ENCODE results near the gene FAM13A.

The FAM13A gene

GRCh38 chr4:88734403-88734949, 322.5 kb downstream of the FAM13A start:
- H3K9ac ChIP-seq (ENCODE audit: low read length in 5 of 5): peak overlapping the region in 1 of 5 donors; percentile 23
- H3K27me3 ChIP-seq (ENCODE audit: control insufficient read depth in 5 of 5, insufficient read depth in 4 of 5, low read length in 5 of 5): no peaks in the 10 kb centered on the region
- H3K36me3 ChIP-seq (ENCODE audit: control insufficient read depth in 5 of 5, insufficient read depth in 5 of 5, low read length in 5 of 5): peaks cover 22 to 83% (median 57%) of the 10 kb centered on the region in 5 donors
- no peaks in the 10 kb centered on the region for H3K9me3 ChIP-seq (ENCODE audit: control insufficient read depth in 5 of 5, low read length in 5 of 5)
- peak overlapping the region; percentile 57 for H3K27ac ChIP-seq (ENCODE audit: low read depth, low read length)
- peaks cover 0 to 59% (median 28%) of the 10 kb centered on the region in 5 donors for H3K4me1 ChIP-seq (ENCODE audit: control insufficient read depth in 5 of 5, insufficient read depth in 5 of 5, low read length in 5 of 5)
- H3K4me3 ChIP-seq (ENCODE audit: low read depth in 1 of 5, low read length in 5 of 5): no peak overlapping the region

- Histone ChIP-seq H3K27ac (ENCODE audit: low read depth, low read length) (no peak overlapping the region), H3K4me3 (ENCODE audit: low read depth in 1 of 5, low read length in 5 of 5) (no peak overlapping the region), H3K27me3 (ENCODE audit: control insufficient read depth in 5 of 5, insufficient read depth in 4 of 5, low read length in 5 of 5) (no peaks in the 10 kb centered on the region), H3K9me3 (ENCODE audit: control insufficient read depth in 5 of 5, low read length in 5 of 5) (no peaks in the 10 kb centered on the region), H3K9ac (ENCODE audit: low read length in 5 of 5) (no peak overlapping the region), H3K4me1 (ENCODE audit: control insufficient read depth in 5 of 5, insufficient read depth in 5 of 5, low read length in 5 of 5) (peaks cover 3 to 62% (median 35%) of the 10 kb centered on the region in 5 donors), H3K36me3 (ENCODE audit: control insufficient read depth in 5 of 5, insufficient read depth in 5 of 5, low read length in 5 of 5) (peaks cover 19 to 80% (median 57%) of the 10 kb centered on the region in 5 donors)
Observed at GRCh38 chr4:88732714-88733368, 324.1 kb downstream of the FAM13A start.

GRCh38 chr4:88731381-88731780, 325.6 kb downstream of the FAM13A start:
- peaks cover 24 to 81% (median 59%) of the 10 kb centered on the region in 5 donors for H3K36me3 ChIP-seq (ENCODE audit: control insufficient read depth in 5 of 5, insufficient read depth in 5 of 5, low read length in 5 of 5)

GRCh38 chr4:88730811-88731210, 326.2 kb downstream of the FAM13A start:
- H3K9me3 ChIP-seq (ENCODE audit: control insufficient read depth in 5 of 5, low read length in 5 of 5): no peaks in the 10 kb centered on the region

More at GRCh38 chr4:88731381-88731780, 325.6 kb downstream of the FAM13A start:
- Histone ChIP-seq H3K9ac (ENCODE audit: low read length in 5 of 5) (no peak overlapping the region), H3K4me1 (ENCODE audit: control insufficient read depth in 5 of 5, insufficient read depth in 5 of 5, low read length in 5 of 5) (peaks cover 6 to 62% (median 39%) of the 10 kb centered on the region in 5 donors), H3K27me3 (ENCODE audit: control insufficient read depth in 5 of 5, insufficient read depth in 4 of 5, low read length in 5 of 5) (no peaks in the 10 kb centered on the region), H3K27ac (ENCODE audit: low read depth, low read length) (no peak overlapping the region), H3K9me3 (ENCODE audit: control insufficient read depth in 5 of 5, low read length in 5 of 5) (no peaks in the 10 kb centered on the region), H3K4me3 (ENCODE audit: low read depth in 1 of 5, low read length in 5 of 5) (no peak overlapping the region)

GRCh38 chr4:88729146-88729760, 327.7 kb downstream of the FAM13A start:
- Histone ChIP-seq H3K27me3 (ENCODE audit: control insufficient read depth in 5 of 5, insufficient read depth in 4 of 5, low read length in 5 of 5) (no peaks in the 10 kb centered on the region), H3K4me1 (ENCODE audit: control insufficient read depth in 5 of 5, insufficient read depth in 5 of 5, low read length in 5 of 5) (peaks cover 6 to 53% (median 39%) of the 10 kb centered on the region in 5 donors), H3K4me3 (ENCODE audit: low read depth in 1 of 5, low read length in 5 of 5) (no peak overlapping the region), H3K9me3 (ENCODE audit: control insufficient read depth in 5 of 5, low read length in 5 of 5) (no peaks in the 10 kb centered on the region), H3K27ac (ENCODE audit: low read depth, low read length) (peak overlapping the region; percentile 65), H3K36me3 (ENCODE audit: control insufficient read depth in 5 of 5, insufficient read depth in 5 of 5, low read length in 5 of 5) (peaks cover 25 to 80% (median 59%) of the 10 kb centered on the region in 5 donors), H3K9ac (ENCODE audit: low read length in 5 of 5) (no peak overlapping the region)

More at GRCh38 chr4:88730811-88731210, 326.2 kb downstream of the FAM13A start:
- no peaks in the 10 kb centered on the region for H3K27me3 ChIP-seq (ENCODE audit: control insufficient read depth in 5 of 5, insufficient read depth in 4 of 5, low read length in 5 of 5)
- H3K9ac ChIP-seq (ENCODE audit: low read length in 5 of 5): no peak overlapping the region
- peaks cover 6 to 56% (median 42%) of the 10 kb centered on the region in 5 donors for H3K4me1 ChIP-seq (ENCODE audit: control insufficient read depth in 5 of 5, insufficient read depth in 5 of 5, low read length in 5 of 5)
- H3K4me3 ChIP-seq (ENCODE audit: low read depth in 1 of 5, low read length in 5 of 5): no peak overlapping the region
- H3K27ac ChIP-seq (ENCODE audit: low read depth, low read length): no peak overlapping the region
- peaks cover 24 to 82% (median 59%) of the 10 kb centered on the region in 5 donors for H3K36me3 ChIP-seq (ENCODE audit: control insufficient read depth in 5 of 5, insufficient read depth in 5 of 5, low read length in 5 of 5)

- Histone ChIP-seq H3K4me3 (ENCODE audit: low read depth in 1 of 5, low read length in 5 of 5) (no peak overlapping the region), H3K9me3 (ENCODE audit: control insufficient read depth in 5 of 5, low read length in 5 of 5) (no peaks in the 10 kb centered on the region), H3K4me1 (ENCODE audit: control insufficient read depth in 5 of 5, insufficient read depth in 5 of 5, low read length in 5 of 5) (peaks cover 6 to 63% (median 48%) of the 10 kb centered on the region in 5 donors), H3K27ac (ENCODE audit: low read depth, low read length) (peak overlapping the region; percentile 65), H3K36me3 (ENCODE audit: control insufficient read depth in 5 of 5, insufficient read depth in 5 of 5, low read length in 5 of 5) (peaks cover 22 to 78% (median 62%) of the 10 kb centered on the region in 5 donors), H3K9ac (ENCODE audit: low read length in 5 of 5) (peak overlapping the region in 1 of 5 donors; percentile 10), H3K27me3 (ENCODE audit: control insufficient read depth in 5 of 5, insufficient read depth in 4 of 5, low read length in 5 of 5) (no peaks in the 10 kb centered on the region)
Observed at GRCh38 chr4:88728146-88728545, 328.8 kb downstream of the FAM13A start.

- Histone ChIP-seq H3K4me1 (ENCODE audit: control insufficient read depth in 5 of 5, insufficient read depth in 5 of 5, low read length in 5 of 5) (peaks cover 12 to 80% (median 67%) of the 10 kb centered on the region in 5 donors), H3K27me3 (ENCODE audit: control insufficient read depth in 5 of 5, insufficient read depth in 4 of 5, low read length in 5 of 5) (no peaks in the 10 kb centered on the region), H3K9ac (ENCODE audit: low read length in 5 of 5) (no peak overlapping the region), H3K36me3 (ENCODE audit: control insufficient read depth in 5 of 5, insufficient read depth in 5 of 5, low read length in 5 of 5) (peaks cover 15 to 73% (median 59%) of the 10 kb centered on the region in 5 donors), H3K4me3 (ENCODE audit: low read depth in 1 of 5, low read length in 5 of 5) (no peak overlapping the region), H3K27ac (ENCODE audit: low read depth, low read length) (peak overlapping the region; percentile 76), H3K9me3 (ENCODE audit: control insufficient read depth in 5 of 5, low read length in 5 of 5) (no peaks in the 10 kb centered on the region)
Observed at GRCh38 chr4:88725986-88726385, 331.0 kb downstream of the FAM13A start.

GRCh38 chr4:88725143-88725542, 331.8 kb downstream of the FAM13A start:
- Histone ChIP-seq H3K9ac (ENCODE audit: low read length in 5 of 5) (no peak overlapping the region), H3K27ac (ENCODE audit: low read depth, low read length) (peak overlapping the region; percentile 76), H3K27me3 (ENCODE audit: control insufficient read depth in 5 of 5, insufficient read depth in 4 of 5, low read length in 5 of 5) (no peaks in the 10 kb centered on the region), H3K36me3 (ENCODE audit: control insufficient read depth in 5 of 5, insufficient read depth in 5 of 5, low read length in 5 of 5) (peaks cover 14 to 68% (median 50%) of the 10 kb centered on the region in 5 donors), H3K4me3 (ENCODE audit: low read depth in 1 of 5, low read length in 5 of 5) (no peak overlapping the region), H3K9me3 (ENCODE audit: control insufficient read depth in 5 of 5, low read length in 5 of 5) (no peaks in the 10 kb centered on the region), H3K4me1 (ENCODE audit: control insufficient read depth in 5 of 5, insufficient read depth in 5 of 5, low read length in 5 of 5) (peaks cover 16 to 89% (median 75%) of the 10 kb centered on the region in 5 donors)

- no peaks in the 10 kb centered on the region for H3K27me3 ChIP-seq (ENCODE audit: control insufficient read depth in 5 of 5, insufficient read depth in 4 of 5, low read length in 5 of 5)
- H3K9ac ChIP-seq (ENCODE audit: low read length in 5 of 5): no peak overlapping the region
- H3K9me3 ChIP-seq (ENCODE audit: control insufficient read depth in 5 of 5, low read length in 5 of 5): no peaks in the 10 kb centered on the region
- H3K27ac ChIP-seq (ENCODE audit: low read depth, low read length): peak overlapping the region; percentile 76
- H3K4me1 ChIP-seq (ENCODE audit: control insufficient read depth in 5 of 5, insufficient read depth in 5 of 5, low read length in 5 of 5): peaks cover 16 to 87% (median 74%) of the 10 kb centered on the region in 5 donors
- peaks cover 8 to 63% (median 43%) of the 10 kb centered on the region in 5 donors for H3K36me3 ChIP-seq (ENCODE audit: control insufficient read depth in 5 of 5, insufficient read depth in 5 of 5, low read length in 5 of 5)
- H3K4me3 ChIP-seq (ENCODE audit: low read depth in 1 of 5, low read length in 5 of 5): no peak overlapping the region
Observed at GRCh38 chr4:88724406-88724805, 332.6 kb downstream of the FAM13A start.

GRCh38 chr4:88722828-88723227, 334.2 kb downstream of the FAM13A start:
- H3K4me3 ChIP-seq (ENCODE audit: low read depth in 1 of 5, low read length in 5 of 5): no peak overlapping the region
- no peak overlapping the region for H3K9ac ChIP-seq (ENCODE audit: low read length in 5 of 5)
- H3K36me3 ChIP-seq (ENCODE audit: control insufficient read depth in 5 of 5, insufficient read depth in 5 of 5, low read length in 5 of 5): peaks cover 11 to 55% (median 39%) of the 10 kb centered on the region in 5 donors
- peaks cover 2 to 7% (median 7%) of the 10 kb centered on the region in 5 donors for H3K9me3 ChIP-seq (ENCODE audit: control insufficient read depth in 5 of 5, low read length in 5 of 5)
- peak overlapping the region; percentile 76 for H3K27ac ChIP-seq (ENCODE audit: low read depth, low read length)
- H3K4me1 ChIP-seq (ENCODE audit: control insufficient read depth in 5 of 5, insufficient read depth in 5 of 5, low read length in 5 of 5): peaks cover 13 to 73% (median 61%) of the 10 kb centered on the region in 5 donors
- no peaks in the 10 kb centered on the region for H3K27me3 ChIP-seq (ENCODE audit: control insufficient read depth in 5 of 5, insufficient read depth in 4 of 5, low read length in 5 of 5)
